Stimulated activated CD4-positive, alpha-beta T cell treated with anti-CD3 and anti-CD28 coated beads, Interleukin-2, amount 100 ng/mL, for 48 hours (primary cell): ENCODE data around the gene NXPH2.

Experiments
- DNase-seq, 2 donors: peaks; one replicate each; pipeline ENCODE4 v3.0.0-alpha.2; 2020

The NXPH2 gene

DNA sequence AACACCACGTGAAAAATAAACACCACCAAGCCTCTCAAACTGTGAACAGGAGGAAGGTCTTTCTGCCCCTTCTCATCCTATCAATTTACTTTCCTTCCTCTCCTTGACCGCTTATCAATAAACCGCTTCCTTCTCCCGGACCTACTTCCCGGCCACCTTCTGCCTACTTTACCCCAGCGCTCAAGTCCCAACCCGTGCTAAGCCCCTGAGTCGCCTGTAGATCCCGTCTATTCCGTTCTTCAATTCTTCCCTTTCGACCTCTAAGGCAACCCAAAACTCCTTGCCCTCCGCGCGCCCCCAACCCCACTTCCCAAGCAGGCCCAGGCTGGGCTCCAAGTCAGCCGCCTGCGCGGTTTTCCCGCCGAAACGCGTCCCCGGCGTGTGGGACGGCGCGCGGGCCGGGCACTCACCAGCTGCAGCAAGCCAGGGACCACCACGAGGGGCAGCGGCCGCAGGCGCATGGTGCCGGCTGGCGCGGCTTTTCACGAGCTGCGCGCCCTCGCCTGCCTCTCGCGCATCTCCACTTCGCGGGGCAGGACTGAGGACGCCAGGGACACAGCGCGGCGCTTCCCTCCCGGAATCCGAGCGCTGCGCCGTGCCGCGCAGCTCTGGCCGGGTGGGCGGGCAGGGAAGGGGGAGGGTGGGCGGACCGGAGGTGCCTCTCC lies at the start of gene NXPH2:
TSS of gene NXPH2 (minus strand) at position 610 of the 665 bp plus-strand sequence. CDS start at position 461, 149 bp downstream.
- no peak for DNase-seq

DNA sequence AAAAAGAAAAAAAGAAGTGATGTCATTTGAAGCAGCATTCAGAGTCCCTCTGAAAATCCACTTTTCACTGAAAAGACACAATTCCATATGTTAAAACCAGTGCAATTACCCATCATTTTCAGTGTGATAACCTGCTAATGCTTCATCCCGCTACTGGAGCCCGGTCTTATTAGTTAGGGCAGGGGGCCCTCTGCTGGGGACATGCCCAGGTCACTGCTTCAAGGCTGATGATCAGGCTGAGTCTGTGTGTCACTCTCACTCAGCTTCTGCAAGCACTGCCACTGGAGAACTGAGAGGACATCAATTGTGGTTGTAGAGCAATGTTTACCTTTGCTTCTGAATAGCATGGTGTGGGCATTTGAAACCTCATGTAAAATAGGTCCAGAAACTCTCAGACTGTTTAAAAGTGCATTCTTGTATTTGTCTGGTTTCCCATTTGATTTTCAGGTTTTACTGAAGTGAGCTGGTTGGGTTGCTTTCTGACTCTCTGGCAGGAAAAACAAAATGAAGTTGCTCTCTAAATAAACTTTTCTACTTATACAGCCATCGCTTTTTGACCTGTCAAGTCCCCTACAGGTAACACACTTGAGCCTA lies 49.2 kb upstream of the NXPH2 start:
- peak in 1 of 2 donors; percentile 4 for DNase-seq

GRCh38 chr2:138827426-138828054 lies 47.4 kb upstream of the NXPH2 start:
- DNase-seq, result no peak

DNA sequence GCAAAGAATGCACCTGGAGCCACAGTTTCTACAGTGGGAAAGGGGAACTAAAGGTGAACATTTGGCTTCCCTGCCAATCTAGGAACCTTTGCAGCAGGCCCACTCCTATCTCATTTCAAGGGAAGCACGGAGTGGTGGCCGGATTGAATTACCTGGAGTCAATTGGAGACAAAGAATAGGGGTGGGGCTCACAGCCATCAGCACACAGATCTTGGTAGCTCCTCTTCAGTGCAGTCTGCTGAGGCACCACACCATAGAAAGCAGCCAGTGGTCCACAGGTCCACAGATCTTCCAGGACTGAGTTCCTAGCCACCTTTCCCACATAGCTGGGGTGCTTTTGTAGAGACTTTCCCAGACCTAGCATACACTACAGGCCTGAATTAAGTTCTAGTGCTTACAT lies 43.5 kb upstream of the NXPH2 start:
- no peak for DNase-seq

GRCh38 chr2:138819964-138820363 lies 39.8 kb upstream of the NXPH2 start:
- no peak for DNase-seq

DNA sequence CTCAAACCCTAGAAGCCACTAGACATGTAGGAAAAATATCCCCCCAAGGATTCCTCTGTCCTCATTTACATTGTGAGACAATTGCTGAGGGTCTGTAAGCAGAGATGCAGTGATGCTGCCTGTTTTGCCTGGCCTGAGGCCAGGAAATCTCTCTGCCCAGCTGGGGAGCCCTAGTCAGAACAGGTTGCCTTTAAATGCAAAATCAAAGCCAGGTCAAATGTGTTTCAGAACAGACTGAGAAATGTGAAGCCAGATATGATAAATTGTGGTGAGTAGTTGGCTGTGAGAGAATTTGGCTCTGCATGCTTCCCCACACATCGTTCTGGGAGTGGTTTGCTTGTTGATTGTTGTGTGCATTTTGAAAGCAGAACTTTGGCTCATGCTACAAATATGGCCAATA lies 38.4 kb upstream of the NXPH2 start:
- DNase-seq, result no peak

DNA sequence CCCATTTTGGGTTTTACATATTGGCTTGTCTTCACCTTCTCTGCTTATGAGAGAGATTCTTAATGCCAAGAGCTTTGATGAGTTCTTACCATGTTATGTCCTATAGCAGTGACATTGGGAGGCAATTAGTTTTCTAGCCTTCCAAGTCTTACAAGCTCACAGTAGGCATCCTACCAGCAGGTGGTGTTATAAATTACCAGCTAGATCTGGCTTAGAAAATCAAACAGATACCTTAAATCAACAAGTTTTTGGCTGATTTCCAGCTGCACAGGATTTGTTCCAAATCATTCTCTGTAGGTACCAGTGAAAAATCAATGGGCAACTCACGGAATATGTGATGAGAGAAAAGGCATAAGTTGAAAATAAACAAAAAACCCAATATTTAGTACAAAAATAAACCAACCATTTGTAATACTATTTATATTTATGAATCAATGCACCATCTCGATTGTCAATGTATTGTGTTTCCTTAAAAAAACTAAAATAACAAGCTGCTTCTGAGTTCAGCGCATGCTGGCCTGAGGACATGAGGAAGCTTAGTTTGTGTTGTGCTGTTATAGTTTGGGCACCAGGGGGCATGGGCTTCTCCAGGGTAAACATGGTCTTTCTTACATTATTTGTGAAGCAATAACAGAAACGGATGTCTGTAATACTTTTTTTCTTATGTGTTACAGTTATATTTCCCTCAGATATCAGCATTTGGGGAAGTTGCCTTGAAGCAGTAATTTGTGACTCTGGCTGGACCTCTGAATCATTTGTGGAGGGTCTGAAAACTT lies 34.1 kb upstream of the NXPH2 start:
- no peak for DNase-seq

DNA sequence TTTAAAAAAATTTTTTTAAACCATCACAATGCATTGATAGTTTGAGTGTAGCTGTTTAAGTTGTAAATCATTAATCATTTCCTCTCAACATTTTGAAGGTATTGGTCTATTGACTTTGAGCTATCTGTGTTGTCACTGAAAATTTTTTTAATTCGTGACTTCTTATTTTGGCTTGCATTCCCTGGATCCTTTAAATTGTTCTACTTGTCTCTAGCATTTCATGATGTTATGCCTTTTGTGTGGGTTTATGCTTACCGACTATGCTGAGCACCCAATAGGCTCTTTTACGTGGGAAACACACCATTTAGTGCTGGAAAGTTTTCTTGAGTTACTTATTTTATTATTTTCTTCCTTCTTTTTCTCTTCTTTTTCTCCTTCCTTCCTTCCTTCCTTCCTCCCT lies 31.2 kb upstream of the NXPH2 start:
- DNase-seq, result no peak

- DNase-seq, result no peak
Measured at GRCh38 chr2:138794724-138795123, 14.5 kb upstream of the NXPH2 start.

GRCh38 chr2:138787053-138787666 lies 7.0 kb upstream of the NXPH2 start:
- DNase-seq, result no peak

GRCh38 chr2:138782383-138782782 lies 2.2 kb upstream of the NXPH2 start:
- no peak for DNase-seq

GRCh38 chr2:138780908-138781307 lies 718 bp upstream of the NXPH2 start:
- DNase-seq, result no peak

GRCh38 chr2:138780446-138780880 lies 273 bp upstream of the NXPH2 start:
- DNase-seq, result no peak

GRCh38 chr2:138779406-138779780 lies 797 bp downstream of the NXPH2 start:
- DNase-seq, result no peak

GRCh38 chr2:138777996-138778395 lies 2.2 kb downstream of the NXPH2 start:
- DNase-seq, result no peak

DNA sequence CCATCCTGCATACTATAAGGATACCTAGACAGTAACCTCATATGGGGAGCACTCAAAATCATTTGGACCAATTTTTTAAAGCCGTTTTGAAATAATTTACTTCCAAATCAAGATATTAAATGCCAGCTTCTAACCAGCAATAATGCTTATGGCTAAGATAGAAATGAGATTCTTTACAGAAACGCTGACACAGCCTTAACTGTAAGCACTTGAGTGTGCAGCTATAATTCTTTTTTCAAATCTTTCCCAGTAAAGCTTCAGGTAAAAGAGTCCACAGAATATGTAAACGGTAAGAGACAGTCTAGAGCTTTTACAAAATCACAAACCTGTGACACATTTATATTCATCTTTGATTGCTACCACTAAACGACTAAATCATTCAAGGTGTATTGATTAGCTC lies 4.5 kb downstream of the NXPH2 start:
- no peak for DNase-seq

GRCh38 chr2:138771534-138771933 lies 8.7 kb downstream of the NXPH2 start:
- no peak for DNase-seq

DNA sequence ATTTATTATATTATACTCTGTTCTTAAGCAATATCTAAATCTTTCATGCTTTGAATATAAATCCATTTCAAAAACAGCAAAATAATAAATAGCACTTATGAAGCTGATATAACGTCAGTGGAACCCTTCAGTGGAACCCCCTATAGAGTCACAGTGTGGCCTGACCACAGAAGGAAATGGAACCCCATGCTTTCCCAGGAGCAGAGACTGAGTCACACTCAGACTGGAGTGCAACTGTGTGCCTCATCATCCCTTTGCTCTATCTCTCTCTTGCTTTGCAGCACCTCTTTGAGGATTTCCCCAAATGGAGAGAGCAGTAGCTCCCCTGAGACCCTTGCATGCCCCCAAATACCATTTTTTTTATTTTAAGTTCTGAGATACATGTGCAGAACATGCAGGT lies 13.1 kb downstream of the NXPH2 start:
- DNase-seq, result no peak

DNA sequence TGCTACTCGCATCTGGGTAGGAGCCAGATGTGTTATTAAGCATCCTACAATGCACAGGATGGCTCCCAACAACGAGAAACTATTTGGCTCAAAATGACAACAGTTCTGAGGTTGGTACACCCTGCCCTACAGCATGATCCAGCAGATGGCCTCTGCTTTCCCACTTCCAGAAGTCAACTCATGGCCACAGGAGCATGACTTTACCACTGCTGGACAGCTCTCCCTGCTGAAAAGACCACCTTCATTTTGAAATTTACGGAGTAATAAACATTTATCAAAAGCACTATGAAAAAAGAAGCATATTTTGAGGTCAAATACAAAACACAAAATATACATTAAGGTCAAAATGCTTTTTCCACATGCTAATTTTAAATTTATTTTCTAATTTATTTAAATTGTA lies 13.7 kb downstream of the NXPH2 start:
- DNase-seq, result no peak

DNA sequence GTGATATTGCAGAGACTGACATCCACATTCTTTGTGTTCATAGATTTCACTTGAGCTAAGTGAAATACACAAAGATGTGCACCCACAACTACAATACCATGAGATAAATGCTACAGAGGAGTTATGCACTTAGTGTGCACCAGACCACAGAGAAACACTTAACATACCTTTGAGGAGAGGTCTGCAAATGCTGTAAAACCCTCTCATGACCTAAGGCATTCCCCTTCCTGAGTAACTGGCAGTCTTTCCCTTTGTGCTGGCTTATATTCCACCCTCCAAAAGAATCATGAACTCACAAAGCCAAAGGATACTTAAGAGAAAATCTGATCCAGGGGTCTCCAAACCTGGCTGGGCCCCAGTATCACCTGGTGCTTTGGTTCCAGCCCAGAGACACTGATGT lies 16.2 kb downstream of the NXPH2 start:
- DNase-seq, result no peak

DNA sequence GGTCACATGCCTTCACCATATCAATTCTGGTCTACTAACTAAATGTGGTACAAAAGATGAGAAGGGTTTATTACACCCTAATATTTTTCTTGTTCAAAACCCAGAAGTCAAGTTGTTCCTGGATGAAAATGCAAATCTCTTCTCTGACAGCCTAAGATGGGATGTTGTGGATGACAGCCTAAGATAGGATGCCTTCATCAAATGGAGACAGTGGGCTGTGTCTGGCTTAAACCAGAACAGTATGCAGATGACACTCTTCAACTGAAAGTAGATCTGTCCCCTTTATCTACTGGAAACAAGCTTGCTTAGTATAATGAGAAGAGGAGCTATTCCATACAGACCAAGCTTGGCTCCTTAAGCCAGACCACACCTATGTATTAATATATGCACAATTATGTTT lies 17.7 kb downstream of the NXPH2 start:
- no peak for DNase-seq

- DNase-seq, result no peak
Measured at GRCh38 chr2:138760676-138761075, 19.5 kb downstream of the NXPH2 start.

GRCh38 chr2:138757384-138757783 lies 22.8 kb downstream of the NXPH2 start:
- DNase-seq, result no peak
